ENCODE data around the gene COQ9.

DNA sequence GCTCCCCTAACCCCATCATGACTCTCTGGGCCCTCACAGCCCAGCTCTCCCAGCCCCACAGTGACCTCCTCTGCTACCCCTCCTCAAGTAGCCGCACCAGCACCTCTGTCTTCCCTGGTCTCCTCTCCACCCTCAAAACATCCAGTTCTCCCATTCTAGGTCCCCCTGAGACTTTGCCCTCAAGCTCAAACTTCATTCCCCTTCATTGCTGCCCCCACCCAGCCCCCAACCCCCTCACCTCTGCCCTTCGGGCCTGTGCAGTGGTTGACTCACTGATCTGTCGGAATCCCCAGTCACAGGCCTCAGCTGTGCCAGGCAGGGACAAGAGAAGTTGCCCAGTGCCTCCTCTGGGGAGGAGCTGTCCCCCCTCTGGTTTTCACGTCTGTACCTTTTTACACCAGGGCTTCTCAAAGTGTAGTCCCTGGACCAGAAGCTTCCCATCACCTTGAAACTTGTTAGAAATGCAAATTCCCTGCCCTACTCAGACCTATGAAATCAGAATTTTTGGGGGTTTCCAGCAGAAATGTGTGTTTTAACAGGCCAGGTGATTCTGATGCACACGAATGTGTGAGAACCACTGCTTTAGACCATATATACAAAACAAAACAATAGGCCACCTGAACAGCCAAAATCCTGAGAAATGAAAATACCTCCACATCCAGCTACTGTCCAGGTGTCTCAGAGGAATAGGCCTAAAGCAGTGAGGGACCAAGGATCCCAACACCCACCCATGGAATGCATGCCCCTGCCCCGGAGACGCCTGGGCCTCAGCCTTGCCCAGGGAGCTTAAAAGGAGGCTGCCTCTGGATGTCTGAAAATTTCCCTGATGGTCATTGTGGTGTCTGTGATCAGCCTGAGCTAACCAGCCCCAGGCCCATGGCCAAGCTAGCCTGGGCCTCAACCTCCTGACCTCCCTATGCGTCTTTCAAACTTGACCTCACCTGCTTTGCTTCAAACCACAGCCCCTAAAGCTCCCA lies 39.9 kb downstream of the COQ9 start:
- TF ChIP-seq EP300 (IDR thresholded peaks at IDR 0.05; ENCODE audit: borderline replicate concordance) (no peak), YY1 (IDR thresholded peaks at IDR 0.05; ENCODE audit: low read depth) (no peak), RAD21 (IDR thresholded peaks at IDR 0.05; ENCODE audit: low read depth) (no peak), EGR1 (IDR thresholded peaks at IDR 0.05) (no peak), CEBPB (IDR thresholded peaks at IDR 0.05) (no peak), TAF1 (IDR thresholded peaks at IDR 0.05; ENCODE audit: low read depth) (no peak), ZBTB7A (IDR thresholded peaks at IDR 0.05; ENCODE audit: low read depth) (no peak), CREB1 (IDR thresholded peaks at IDR 0.05; ENCODE audit: low read depth) (no peak), NFIC (IDR thresholded peaks at IDR 0.05) (no peak)
- TF ChIP-seq, protein P1, sequence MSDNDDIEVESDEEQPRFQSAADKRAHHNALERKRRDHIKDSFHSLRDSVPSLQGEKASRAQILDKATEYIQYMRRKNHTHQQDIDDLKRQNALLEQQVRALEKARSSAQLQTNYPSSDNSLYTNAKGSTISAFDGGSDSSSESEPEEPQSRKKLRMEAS (IDR thresholded peaks at IDR 0.05): no peak
- TF ChIP-seq, protein P2, sequence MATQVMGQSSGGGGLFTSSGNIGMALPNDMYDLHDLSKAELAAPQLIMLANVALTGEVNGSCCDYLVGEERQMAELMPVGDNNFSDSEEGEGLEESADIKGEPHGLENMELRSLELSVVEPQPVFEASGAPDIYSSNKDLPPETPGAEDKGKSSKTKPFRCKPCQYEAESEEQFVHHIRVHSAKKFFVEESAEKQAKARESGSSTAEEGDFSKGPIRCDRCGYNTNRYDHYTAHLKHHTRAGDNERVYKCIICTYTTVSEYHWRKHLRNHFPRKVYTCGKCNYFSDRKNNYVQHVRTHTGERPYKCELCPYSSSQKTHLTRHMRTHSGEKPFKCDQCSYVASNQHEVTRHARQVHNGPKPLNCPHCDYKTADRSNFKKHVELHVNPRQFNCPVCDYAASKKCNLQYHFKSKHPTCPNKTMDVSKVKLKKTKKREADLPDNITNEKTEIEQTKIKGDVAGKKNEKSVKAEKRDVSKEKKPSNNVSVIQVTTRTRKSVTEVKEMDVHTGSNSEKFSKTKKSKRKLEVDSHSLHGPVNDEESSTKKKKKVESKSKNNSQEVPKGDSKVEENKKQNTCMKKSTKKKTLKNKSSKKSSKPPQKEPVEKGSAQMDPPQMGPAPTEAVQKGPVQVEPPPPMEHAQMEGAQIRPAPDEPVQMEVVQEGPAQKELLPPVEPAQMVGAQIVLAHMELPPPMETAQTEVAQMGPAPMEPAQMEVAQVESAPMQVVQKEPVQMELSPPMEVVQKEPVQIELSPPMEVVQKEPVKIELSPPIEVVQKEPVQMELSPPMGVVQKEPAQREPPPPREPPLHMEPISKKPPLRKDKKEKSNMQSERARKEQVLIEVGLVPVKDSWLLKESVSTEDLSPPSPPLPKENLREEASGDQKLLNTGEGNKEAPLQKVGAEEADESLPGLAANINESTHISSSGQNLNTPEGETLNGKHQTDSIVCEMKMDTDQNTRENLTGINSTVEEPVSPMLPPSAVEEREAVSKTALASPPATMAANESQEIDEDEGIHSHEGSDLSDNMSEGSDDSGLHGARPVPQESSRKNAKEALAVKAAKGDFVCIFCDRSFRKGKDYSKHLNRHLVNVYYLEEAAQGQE (IDR thresholded peaks at IDR 0.05; ENCODE audit: low read depth): no peak
- TF ChIP-seq, protein P3, sequence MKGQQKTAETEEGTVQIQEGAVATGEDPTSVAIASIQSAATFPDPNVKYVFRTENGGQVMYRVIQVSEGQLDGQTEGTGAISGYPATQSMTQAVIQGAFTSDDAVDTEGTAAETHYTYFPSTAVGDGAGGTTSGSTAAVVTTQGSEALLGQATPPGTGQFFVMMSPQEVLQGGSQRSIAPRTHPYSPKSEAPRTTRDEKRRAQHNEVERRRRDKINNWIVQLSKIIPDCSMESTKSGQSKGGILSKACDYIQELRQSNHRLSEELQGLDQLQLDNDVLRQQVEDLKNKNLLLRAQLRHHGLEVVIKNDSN (IDR thresholded peaks at IDR 0.05): no peak

Data from Ishikawa (cell line).